NCI-H1092 (cell line): ENCODE results near the gene MFSD2A.
"Not testable (repeated sequence)": the region's sequence is repeated elsewhere in the genome, so short reads cannot be mapped to it uniquely, and the experiment has no call there.

ENCODE experiments used
- DNase-seq: peaks from one replicate; lab custom pipeline; 2025; lab: John Stamatoyannopoulos, UW

MFSD2A gene

GRCh38 chr1:40003156-40004093 lies 48.5 kb downstream of the MFSD2A start:
- no peak for DNase-seq

GRCh38 chr1:40004857-40005256 lies 49.9 kb downstream of the MFSD2A start:
- no peak for DNase-seq

GRCh38 chr1:40007481-40008034 lies 52.6 kb downstream of the MFSD2A start:
- not testable (repeated sequence) for DNase-seq

- DNase-seq: no peak
Observed at GRCh38 chr1:40011198-40011597, 56.3 kb downstream of the MFSD2A start.

- DNase-seq: no peak
Observed at GRCh38 chr1:40014253-40014706, 59.3 kb downstream of the MFSD2A start.

- DNase-seq: no peak
Observed at GRCh38 chr1:40014812-40015594, 60.1 kb downstream of the MFSD2A start.

GRCh38 chr1:40017951-40018575 lies 63.1 kb downstream of the MFSD2A start:
- DNase-seq: no peak
